ENCODE results near the gene SLC22A17. TPM values are rescaled to one million over a fixed set of nuclear protein-coding genes. Genes with fewer than 3 reads are reported as not detected.
A peak's percentile ranks its signal among the peaks of the same experiment; 100 is the strongest.
"Not testable (repeated sequence)": the region's sequence is repeated elsewhere in the genome, so short reads cannot be mapped to it uniquely, and the experiment has no call there.

Gene SLC22A17
- total RNA-seq = 1 to 10 TPM; 2.7 to 8.0 TPM
- long read RNA-seq, partial matches to known transcripts = 0 of 1 reads
- long read RNA-seq, other reads (novel, unspliced or antisense) = 1 of 1 reads

GRCh38 chr14:23352506-23353432, at the start of gene SLC22A17:
Gene SLC22A17 (minus strand): TSS chr14:23352887.
- intact Hi-C loops (cut with DNase I, micrococcal nuclease) = no loop called here
- DNase-seq (peak; percentile 62 to 67), ATAC-seq (peak; percentile 78)

GRCh38 chr14:23401291-23401690, 48.6 kb upstream of the SLC22A17 start:
- DNase-seq = no peak
- ATAC-seq = no peak
- intact Hi-C loops (cut with DNase I, micrococcal nuclease) = no loop called here

- DNase-seq; intact Hi-C loops (cut with DNase I, micrococcal nuclease); ATAC-seq: not testable (repeated sequence)
Measured at GRCh38 chr14:23400496-23401149, 47.9 kb upstream of the SLC22A17 start.

- ATAC-seq = no peak
- intact Hi-C loops (cut with DNase I, micrococcal nuclease) = no loop called here
- no peak for DNase-seq
Measured at GRCh38 chr14:23399591-23399990, 46.9 kb upstream of the SLC22A17 start.

- DNase-seq (no peak), ATAC-seq (no peak)
- intact Hi-C loops (cut with DNase I, micrococcal nuclease) = no loop called here
Measured at GRCh38 chr14:23399136-23399535, 46.4 kb upstream of the SLC22A17 start.

GRCh38 chr14:23398348-23398747, 45.7 kb upstream of the SLC22A17 start:
- ATAC-seq (no peak), DNase-seq (no peak)
- intact Hi-C loops (cut with DNase I, micrococcal nuclease) = no loop called here

GRCh38 chr14:23396781-23397407, 44.2 kb upstream of the SLC22A17 start:
- intact Hi-C loops (cut with DNase I, micrococcal nuclease) = no loop called here
- ATAC-seq = no peak

GRCh38 chr14:23396126-23396525, 43.4 kb upstream of the SLC22A17 start:
- DNase-seq = no peak
- no peak for ATAC-seq
- intact Hi-C loops (cut with DNase I, micrococcal nuclease) = no loop called here

More at GRCh38 chr14:23396781-23397407, 44.2 kb upstream of the SLC22A17 start:
- no peak for DNase-seq

GRCh38 chr14:23392613-23393012, 39.9 kb upstream of the SLC22A17 start:
- ATAC-seq = no peak
- intact Hi-C loops (cut with DNase I, micrococcal nuclease) = no loop called here

GRCh38 chr14:23389871-23390270, 37.2 kb upstream of the SLC22A17 start:
- intact Hi-C loops (cut with DNase I, micrococcal nuclease) = loop anchor here in 1 of 2 donors (10.0 kb wide), 1 partner anchor 125 kb away; no protein-coding TSS in a partner anchor
- not testable (repeated sequence) for ATAC-seq, DNase-seq

More at GRCh38 chr14:23392613-23393012, 39.9 kb upstream of the SLC22A17 start:
- DNase-seq = no peak

- ATAC-seq (no peak), DNase-seq (no peak)
- intact Hi-C loops (cut with DNase I, micrococcal nuclease) = loop anchor here in 1 of 2 donors (10.0 kb wide), 1 partner anchor 125 kb away; no protein-coding TSS in a partner anchor
Measured at GRCh38 chr14:23389396-23389795, 36.7 kb upstream of the SLC22A17 start.

- ATAC-seq (no peak), DNase-seq (no peak)
- intact Hi-C loops (cut with DNase I, micrococcal nuclease) = loop anchor here in 1 of 2 donors (10.0 kb wide), 1 partner anchor 124 kb away; no protein-coding TSS in a partner anchor
Measured at GRCh38 chr14:23388996-23389395, 36.3 kb upstream of the SLC22A17 start.

GRCh38 chr14:23387916-23388882, 35.5 kb upstream of the SLC22A17 start:
- ATAC-seq (no peak), DNase-seq (no peak)
- intact Hi-C loops (cut with DNase I, micrococcal nuclease) = loop anchor here in 1 of 2 donors (10.0 kb wide), 1 partner anchor 123 kb away; no protein-coding TSS in a partner anchor

GRCh38 chr14:23386999-23387398, 34.3 kb upstream of the SLC22A17 start:
- intact Hi-C loops (cut with DNase I, micrococcal nuclease) = loop anchor here in 1 of 2 donors (10.0 kb wide), 1 partner anchor 122 kb away; no protein-coding TSS in a partner anchor
- ATAC-seq (no peak), DNase-seq (no peak)

GRCh38 chr14:23386266-23386657, 33.6 kb upstream of the SLC22A17 start:
- intact Hi-C loops (cut with DNase I, micrococcal nuclease) = loop anchor here in 1 of 2 donors (10.0 kb wide), 1 partner anchor 121 kb away; no protein-coding TSS in a partner anchor

GRCh38 chr14:23385642-23386265, 33.1 kb upstream of the SLC22A17 start:
- intact Hi-C loops (cut with DNase I, micrococcal nuclease) = loop anchor here in 1 of 2 donors (10.0 kb wide), 1 partner anchor 121 kb away; no protein-coding TSS in a partner anchor
- DNase-seq = no peak
- no peak for ATAC-seq

More at GRCh38 chr14:23386266-23386657, 33.6 kb upstream of the SLC22A17 start:
- not testable (repeated sequence) for ATAC-seq, DNase-seq

- intact Hi-C loops (cut with DNase I, micrococcal nuclease) = loop anchor here in 1 of 2 donors (10.0 kb wide), 1 partner anchor 120 kb away; no protein-coding TSS in a partner anchor
- DNase-seq (no peak), ATAC-seq (no peak)
Measured at GRCh38 chr14:23385244-23385641, 32.6 kb upstream of the SLC22A17 start.

All from left colon (tissue), 2 donors.